DOHH2 (cell line): ENCODE data around the gene TSHZ3.

ENCODE experiments used
- H3F3A ChIP-seq: fragments of 200-600 bp; sonication (generic), shearing (Covaris generic); 2 replicates; pipeline ENCODE4 v1.6.0; 2016; ENCODE audit warnings: antibody characterized with exemption, mild to moderate bottlenecking; ENCODE audit not compliant: control insufficient read depth, insufficient read depth
- H3K27ac ChIP-seq: fragments of 200-600 bp; sonication (generic); 2 replicates; pipeline ENCODE4 v1.5.1; 2014; ENCODE audit warnings: low read depth, mild to moderate bottlenecking, low read length, moderate library complexity
- H3K27me3 ChIP-seq: fragments of 200-600 bp; sonication (generic); 2 replicates; pipeline ENCODE4 v1.6.1; 2014; ENCODE audit warnings: mild to moderate bottlenecking, low read length, mixed read lengths; ENCODE audit not compliant: control insufficient read depth
- H3K36me3 ChIP-seq: fragments of 200-600 bp; sonication (generic); 2 replicates; pipeline ENCODE4 v1.6.1; 2014; ENCODE audit warnings: mild to moderate bottlenecking, low read length, moderate library complexity, mixed read lengths; ENCODE audit not compliant: control insufficient read depth
- H3K4me1 ChIP-seq: fragments of 200-600 bp; sonication (generic); 2 replicates; pipeline ENCODE4 v1.6.1; 2014; ENCODE audit warnings: mild to moderate bottlenecking, low read length, mixed read lengths; ENCODE audit not compliant: control insufficient read depth
- H3K4me2 ChIP-seq: fragments of 200-600 bp; sonication (generic); 2 replicates; pipeline ENCODE4 v1.6.0; 2014; ENCODE audit warnings: mild to moderate bottlenecking, low read length, moderate library complexity
- H3K4me3 ChIP-seq: fragments of 200-600 bp; sonication (generic); 2 replicates; pipeline ENCODE4 v1.5.1; 2014; ENCODE audit warnings: mild to moderate bottlenecking, low read length, mixed read lengths
- H3K79me2 ChIP-seq: fragments of 200-600 bp; sonication (generic); 2 replicates; pipeline ENCODE4 v1.6.1; 2014; ENCODE audit warnings: mild to moderate bottlenecking, low read length, mixed read lengths; ENCODE audit not compliant: control insufficient read depth
- H3K9me2 ChIP-seq: fragments of 200-600 bp; sonication (generic); replicated peaks from 2 replicates; pipeline ENCODE4 v1.6.1; 2014; ENCODE audit warnings: mild to moderate bottlenecking, low read length, mixed read lengths; ENCODE audit not compliant: control insufficient read depth
- H3K9me3 ChIP-seq: fragments of 200-600 bp; sonication (generic); 2 replicates; pipeline ENCODE4 v1.6.1; 2014; ENCODE audit warnings: antibody characterized with exemption, low read length, mixed read lengths; ENCODE audit not compliant: control insufficient read depth, insufficient read depth
- H4K20me1 ChIP-seq: fragments of 200-600 bp; sonication (generic); 2 replicates; pipeline ENCODE4 v1.6.0; 2014; ENCODE audit warnings: low read depth, mild to moderate bottlenecking, antibody characterized with exemption, low read length, moderate library complexity; ENCODE audit not compliant: control insufficient read depth, insufficient read depth
- EZH2phosphoT487 ChIP-seq: fragments of 200-600 bp; sonication (generic); IDR thresholded peaks from 2 replicates; pipeline ENCODE4 v1.6.1; 2017; ENCODE audit warnings: borderline replicate concordance, mild to moderate bottlenecking, antibody characterized with exemption, low read length, moderate library complexity, mixed read lengths
- TF ChIP-seq, protein P1 (sequence below): fragments of 200-600 bp; sonication (generic); IDR thresholded peaks from one replicate; pipeline ENCODE4 v1.5.1; 2014; ENCODE audit warnings: antibody characterized with exemption, mild to moderate bottlenecking, low read depth, low read length; ENCODE audit not compliant: poor library complexity, severe bottlenecking

Gene TSHZ3

DNA sequence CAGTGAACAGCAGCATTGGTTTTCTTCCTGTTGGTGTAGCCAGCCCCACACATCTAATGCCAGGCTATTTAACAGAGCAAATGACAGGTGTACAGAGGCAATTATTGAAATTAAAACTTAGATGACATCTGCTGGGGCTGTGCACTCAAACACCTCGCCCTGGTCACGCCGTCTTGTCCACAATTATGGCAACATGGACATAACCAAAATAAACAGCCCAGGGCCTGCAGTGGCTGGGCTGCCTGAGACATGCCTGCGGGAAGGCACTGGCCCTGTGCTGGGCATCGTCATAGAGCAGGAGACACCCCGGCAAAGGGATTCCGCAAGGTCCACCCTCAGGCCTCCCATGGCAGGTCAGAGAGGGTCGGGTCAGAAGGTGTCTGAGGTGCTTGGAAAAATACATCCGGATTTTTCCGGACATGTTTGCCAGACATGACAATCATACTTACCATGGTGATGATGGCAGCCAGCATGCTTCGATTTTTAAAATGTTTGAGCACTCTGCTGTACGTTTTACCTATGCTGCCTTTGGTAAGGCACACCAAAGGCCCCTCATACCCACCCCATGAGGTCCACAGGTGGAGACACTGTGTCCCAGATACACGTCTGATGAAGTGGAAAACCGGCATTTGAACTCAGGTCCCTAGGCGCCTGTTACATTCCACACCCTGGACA is 47.8 kb downstream of the TSHZ3 start:
- H3F3A ChIP-seq, result no peaks in the 10 kb centered on the region
- H3K27me3 ChIP-seq, result no peaks in the 10 kb centered on the region
- TF ChIP-seq, protein P1, sequence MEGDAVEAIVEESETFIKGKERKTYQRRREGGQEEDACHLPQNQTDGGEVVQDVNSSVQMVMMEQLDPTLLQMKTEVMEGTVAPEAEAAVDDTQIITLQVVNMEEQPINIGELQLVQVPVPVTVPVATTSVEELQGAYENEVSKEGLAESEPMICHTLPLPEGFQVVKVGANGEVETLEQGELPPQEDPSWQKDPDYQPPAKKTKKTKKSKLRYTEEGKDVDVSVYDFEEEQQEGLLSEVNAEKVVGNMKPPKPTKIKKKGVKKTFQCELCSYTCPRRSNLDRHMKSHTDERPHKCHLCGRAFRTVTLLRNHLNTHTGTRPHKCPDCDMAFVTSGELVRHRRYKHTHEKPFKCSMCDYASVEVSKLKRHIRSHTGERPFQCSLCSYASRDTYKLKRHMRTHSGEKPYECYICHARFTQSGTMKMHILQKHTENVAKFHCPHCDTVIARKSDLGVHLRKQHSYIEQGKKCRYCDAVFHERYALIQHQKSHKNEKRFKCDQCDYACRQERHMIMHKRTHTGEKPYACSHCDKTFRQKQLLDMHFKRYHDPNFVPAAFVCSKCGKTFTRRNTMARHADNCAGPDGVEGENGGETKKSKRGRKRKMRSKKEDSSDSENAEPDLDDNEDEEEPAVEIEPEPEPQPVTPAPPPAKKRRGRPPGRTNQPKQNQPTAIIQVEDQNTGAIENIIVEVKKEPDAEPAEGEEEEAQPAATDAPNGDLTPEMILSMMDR, result no peak
- no peak for TF ChIP-seq EZH2phosphoT487
- H3K9me2 ChIP-seq, result no peaks in the 10 kb centered on the region
- no peaks in the 10 kb centered on the region for H3K36me3 ChIP-seq
- no peaks in the 10 kb centered on the region for H3K4me1 ChIP-seq
- H3K9me3 ChIP-seq, result peaks cover 13% of the 10 kb centered on the region; the same call in 1 of the 2 replicates
- no peak overlapping the region for H3K4me2 ChIP-seq
- no peak overlapping the region for H3K27ac ChIP-seq
- no peaks in the 10 kb centered on the region for H4K20me1 ChIP-seq
- H3K4me3 ChIP-seq, result no peak overlapping the region
- H3K79me2 ChIP-seq, result no peaks in the 10 kb centered on the region

DNA sequence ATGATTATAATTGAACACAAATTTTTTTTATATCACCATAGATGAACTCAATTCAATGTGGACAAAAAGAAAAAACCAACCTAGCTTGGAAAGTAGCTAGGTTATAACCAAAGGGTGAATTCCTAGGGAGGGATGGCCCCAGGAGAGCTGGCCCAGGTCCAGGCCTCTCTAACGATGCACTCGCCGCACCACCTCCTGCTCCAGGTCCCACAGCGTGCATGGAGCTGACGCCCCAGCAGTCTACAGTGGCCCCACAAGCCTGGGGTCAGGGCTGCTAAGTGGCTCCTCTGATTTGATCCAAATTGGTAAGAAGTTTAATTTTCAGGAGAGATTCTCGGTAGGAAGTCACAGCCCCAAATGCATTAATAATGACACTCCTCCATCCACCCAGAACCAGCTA is 48.8 kb downstream of the TSHZ3 start:
- TF ChIP-seq, protein P1, result no peak
- TF ChIP-seq EZH2phosphoT487, result no peak
- no peaks in the 10 kb centered on the region for H3F3A ChIP-seq
- no peaks in the 10 kb centered on the region for H3K79me2 ChIP-seq
- H3K4me3 ChIP-seq, result no peak overlapping the region
- no peaks in the 10 kb centered on the region for H3K36me3 ChIP-seq
- no peaks in the 10 kb centered on the region for H3K4me1 ChIP-seq
- H3K9me2 ChIP-seq, result no peaks in the 10 kb centered on the region
- no peak overlapping the region for H3K4me2 ChIP-seq
- no peaks in the 10 kb centered on the region for H4K20me1 ChIP-seq
- no peaks in the 10 kb centered on the region for H3K27me3 ChIP-seq
- H3K27ac ChIP-seq, result no peak overlapping the region
- peaks cover 13% of the 10 kb centered on the region; the same call in 1 of the 2 replicates for H3K9me3 ChIP-seq

DNA sequence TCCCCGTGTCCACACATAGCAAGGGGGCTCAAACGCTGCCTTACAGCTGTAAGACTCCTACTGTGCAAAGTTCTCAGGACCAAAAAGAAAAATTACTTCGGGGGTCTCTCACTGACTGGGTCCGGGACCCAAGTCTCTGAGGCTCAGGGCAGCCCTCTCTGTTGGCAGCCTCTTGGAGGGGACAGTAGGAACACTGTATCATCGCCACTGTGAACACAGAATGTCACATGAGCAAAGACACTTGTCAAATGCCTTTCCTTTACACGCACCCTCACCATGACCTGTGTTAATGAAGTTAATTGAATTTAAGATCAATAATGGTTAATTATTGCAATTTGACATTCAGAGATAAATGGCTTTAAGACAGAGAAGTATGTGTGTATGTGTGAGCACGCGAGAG is 49.6 kb downstream of the TSHZ3 start:
- TF ChIP-seq, protein P1, result no peak
- no peak for TF ChIP-seq EZH2phosphoT487
- no peak overlapping the region for H3K27ac ChIP-seq
- H3K36me3 ChIP-seq, result no peaks in the 10 kb centered on the region
- H3F3A ChIP-seq, result no peaks in the 10 kb centered on the region
- H3K9me3 ChIP-seq, result peaks cover 13% of the 10 kb centered on the region; the same call in 1 of the 2 replicates
- no peaks in the 10 kb centered on the region for H3K27me3 ChIP-seq
- H3K79me2 ChIP-seq, result no peaks in the 10 kb centered on the region
- no peaks in the 10 kb centered on the region for H4K20me1 ChIP-seq
- no peaks in the 10 kb centered on the region for H3K4me1 ChIP-seq
- no peak overlapping the region for H3K4me3 ChIP-seq
- H3K9me2 ChIP-seq, result no peaks in the 10 kb centered on the region
- H3K4me2 ChIP-seq, result no peak overlapping the region
